ENCODE data around the gene C10orf53.

C10orf53 gene

GRCh38 chr10:49746626-49747302 lies 67.3 kb downstream of the C10orf53 start:
- Histone ChIP-seq H3K4me3 (ENCODE audit: low read depth in 1 of 2, low read length in 1 of 2) (no peak overlapping the region), H3K4me1 (ENCODE audit: control insufficient read depth in 1 of 2, insufficient read depth in 1 of 2, low read depth in 1 of 2, low read length in 1 of 2) (no peaks in the 10 kb centered on the region), H3K9me3 (no peaks in the 10 kb centered on the region), H3K27me3 (no peaks in the 10 kb centered on the region), H3K36me3 (no peaks in the 10 kb centered on the region), H3K27ac (no peak overlapping the region)
- no peak for TF ChIP-seq CTCF (IDR thresholded peaks at IDR 0.05)

All from neutrophil (primary cell).